ENCODE results near the gene SMKR1.
A peak's percentile ranks its signal among the peaks of the same experiment; 100 is the strongest.
"Not testable (repeated sequence)": the region's sequence is repeated elsewhere in the genome, so short reads cannot be mapped to it uniquely, and the experiment has no call there.

Gene SMKR1

GRCh38 chr7:129501760-129502707, at the start of gene SMKR1:
SMKR1 (plus strand) TSS chr7:129502531; CDS start chr7:129502825, 294 bp downstream.
- peak; percentile 94 for DNase-seq

GRCh38 chr7:129452589-129453231, 49.6 kb upstream of the SMKR1 start:
- no peak for DNase-seq

- DNase-seq = no peak
Measured at GRCh38 chr7:129453510-129454248, 48.7 kb upstream of the SMKR1 start.

- no peak for DNase-seq
Measured at GRCh38 chr7:129454249-129454551, 48.1 kb upstream of the SMKR1 start.

- DNase-seq = no peak
Measured at GRCh38 chr7:129456421-129456820, 45.9 kb upstream of the SMKR1 start.

- DNase-seq = no peak
Measured at GRCh38 chr7:129457101-129457500, 45.2 kb upstream of the SMKR1 start.

GRCh38 chr7:129458171-129458570, 44.2 kb upstream of the SMKR1 start:
- no peak for DNase-seq

- no peak for DNase-seq
Measured at GRCh38 chr7:129461809-129462208, 40.5 kb upstream of the SMKR1 start.

- DNase-seq = no peak
Measured at GRCh38 chr7:129462420-129462819, 39.9 kb upstream of the SMKR1 start.

- DNase-seq = no peak
Measured at GRCh38 chr7:129464194-129464593, 38.1 kb upstream of the SMKR1 start.

- no peak for DNase-seq
Measured at GRCh38 chr7:129465080-129465479, 37.3 kb upstream of the SMKR1 start.

GRCh38 chr7:129466796-129467195, 35.5 kb upstream of the SMKR1 start:
- no peak for DNase-seq

GRCh38 chr7:129468087-129468486, 34.2 kb upstream of the SMKR1 start:
- DNase-seq = no peak

- no peak for DNase-seq
Measured at GRCh38 chr7:129468547-129468946, 33.8 kb upstream of the SMKR1 start.

GRCh38 chr7:129469930-129470329, 32.4 kb upstream of the SMKR1 start:
- no peak for DNase-seq

GRCh38 chr7:129470411-129470810, 31.9 kb upstream of the SMKR1 start:
- DNase-seq = no peak

- DNase-seq = no peak
Measured at GRCh38 chr7:129471402-129471827, 30.9 kb upstream of the SMKR1 start.

- not testable (repeated sequence) for DNase-seq
Measured at GRCh38 chr7:129475931-129476330, 26.4 kb upstream of the SMKR1 start.

GRCh38 chr7:129476398-129476797, 25.9 kb upstream of the SMKR1 start:
- not testable (repeated sequence) for DNase-seq

- no peak for DNase-seq
Measured at GRCh38 chr7:129479831-129480230, 22.5 kb upstream of the SMKR1 start.

GRCh38 chr7:129480674-129481363, 21.5 kb upstream of the SMKR1 start:
- no peak for DNase-seq

- DNase-seq = not testable (repeated sequence)
Measured at GRCh38 chr7:129481376-129481775, 21.0 kb upstream of the SMKR1 start.

- no peak for DNase-seq
Measured at GRCh38 chr7:129482781-129483180, 19.6 kb upstream of the SMKR1 start.
